GM19324 (cell line): Measurements from ENCODE around the gene IL24.
"Not testable (repeated sequence)": the region's sequence is repeated elsewhere in the genome, so short reads cannot be mapped to it uniquely, and the experiment has no call there.

Experiments
- ATAC-seq: cut with Tn5 transposase; IDR thresholded peaks from one replicate; pipeline ENCODE4 v1.9.1; 2021; ENCODE audit warnings: mild to moderate bottlenecking, moderate library complexity; ENCODE audit not compliant: unreplicated experiment, low FRiP score

Gene IL24

GRCh38 chr1:206923961-206924557 lies 26.8 kb downstream of the IL24 start:
- not testable (repeated sequence) for ATAC-seq

GRCh38 chr1:206924592-206925105 lies 27.4 kb downstream of the IL24 start:
- ATAC-seq, result no peak

- peak; percentile 42 for ATAC-seq
Measured at GRCh38 chr1:206925106-206925736, 28.0 kb downstream of the IL24 start.

- ATAC-seq, result no peak
Measured at GRCh38 chr1:206926286-206926685, 29.0 kb downstream of the IL24 start.

GRCh38 chr1:206929524-206929923 lies 32.3 kb downstream of the IL24 start:
- ATAC-seq, result no peak

GRCh38 chr1:206930210-206930798 lies 33.1 kb downstream of the IL24 start:
- peak; percentile 73 for ATAC-seq

- no peak for ATAC-seq
Measured at GRCh38 chr1:206931709-206932108, 34.5 kb downstream of the IL24 start.

GRCh38 chr1:206932177-206932576 lies 34.9 kb downstream of the IL24 start:
- no peak for ATAC-seq

GRCh38 chr1:206933333-206933945 lies 36.2 kb downstream of the IL24 start:
- no peak for ATAC-seq

GRCh38 chr1:206935491-206936067 lies 38.3 kb downstream of the IL24 start:
- ATAC-seq, result no peak

- no peak for ATAC-seq
Measured at GRCh38 chr1:206937425-206937824, 40.2 kb downstream of the IL24 start.

GRCh38 chr1:206939131-206939530 lies 41.9 kb downstream of the IL24 start:
- ATAC-seq, result no peak

GRCh38 chr1:206939841-206940587 lies 42.8 kb downstream of the IL24 start:
- no peak for ATAC-seq

- no peak for ATAC-seq
Measured at GRCh38 chr1:206940588-206940936, 43.3 kb downstream of the IL24 start.

- no peak for ATAC-seq
Measured at GRCh38 chr1:206941766-206942418, 44.6 kb downstream of the IL24 start.

- ATAC-seq, result no peak
Measured at GRCh38 chr1:206944703-206945102, 47.5 kb downstream of the IL24 start.

- no peak for ATAC-seq
Measured at GRCh38 chr1:206945779-206946178, 48.5 kb downstream of the IL24 start.

- no peak for ATAC-seq
Measured at GRCh38 chr1:206946261-206946660, 49.0 kb downstream of the IL24 start, which contains the start of gene PIGR. TSS of gene PIGR (minus strand) at chr1:206946466. CDS start at chr1:206940531, 5,935 bp downstream.

GRCh38 chr1:206947255-206947654 lies 50.0 kb downstream of the IL24 start:
- ATAC-seq, result no peak

GRCh38 chr1:206949208-206949607 lies 52.0 kb downstream of the IL24 start:
- no peak for ATAC-seq
